GM18505 (cell line): ENCODE results near the gene PRR36.

Source experiments
- ATAC-seq: cut with Tn5 transposase; IDR thresholded peaks from one replicate; pipeline ENCODE4 v1.9.1; 2021; ENCODE audit not compliant: unreplicated experiment
- POLR2A ChIP-seq: IDR thresholded peaks from 4 replicates; pipeline ENCODE4 v1.6.1; 2011; ENCODE audit warnings: borderline replicate concordance; ENCODE audit not compliant: insufficient read depth, insufficient read length; ENCODE audit errors: extremely low read depth

PRR36 gene

GRCh38 chr19:7845390-7846154 is 28.6 kb downstream of the PRR36 start:
- no peak for TF ChIP-seq POLR2A
- ATAC-seq = no peak

- TF ChIP-seq POLR2A = no peak
These were observed 29.2 kb downstream of the PRR36 start for GRCh38 chr19:7844951-7845350.

GRCh38 chr19:7844405-7844804 is 29.8 kb downstream of the PRR36 start:
- no peak for TF ChIP-seq POLR2A
- no peak for ATAC-seq

More at GRCh38 chr19:7844951-7845350, 29.2 kb downstream of the PRR36 start:
- ATAC-seq = no peak

GRCh38 chr19:7843521-7843920 is 30.7 kb downstream of the PRR36 start:
- no peak for TF ChIP-seq POLR2A
- ATAC-seq = no peak

GRCh38 chr19:7842661-7843294 is 31.4 kb downstream of the PRR36 start:
- ATAC-seq = no peak
- no peak for TF ChIP-seq POLR2A

GRCh38 chr19:7841751-7842660 is 32.2 kb downstream of the PRR36 start:
- TF ChIP-seq POLR2A = no peak
- ATAC-seq = no peak

- no peak for TF ChIP-seq POLR2A
- ATAC-seq = no peak
These were observed 33.6 kb downstream of the PRR36 start for GRCh38 chr19:7840629-7841028.

GRCh38 chr19:7839476-7839875 is 34.7 kb downstream of the PRR36 start:
- no peak for ATAC-seq
- TF ChIP-seq POLR2A = no peak

- no peak for ATAC-seq
- TF ChIP-seq POLR2A = no peak
These were observed 40.7 kb downstream of the PRR36 start for GRCh38 chr19:7833225-7834099.

- ATAC-seq = no peak
- TF ChIP-seq POLR2A = no peak
These were observed 41.4 kb downstream of the PRR36 start for GRCh38 chr19:7832781-7833180.

GRCh38 chr19:7832009-7832408 is 42.2 kb downstream of the PRR36 start:
- TF ChIP-seq POLR2A = no peak
- no peak for ATAC-seq

GRCh38 chr19:7831452-7831851 is 42.7 kb downstream of the PRR36 start:
- no peak for ATAC-seq

GRCh38 chr19:7830823-7831222 is 43.4 kb downstream of the PRR36 start:
- TF ChIP-seq POLR2A = no peak
- no peak for ATAC-seq

More at GRCh38 chr19:7831452-7831851, 42.7 kb downstream of the PRR36 start:
- TF ChIP-seq POLR2A = no peak

- no peak for TF ChIP-seq POLR2A
- ATAC-seq = no peak
These were observed 43.9 kb downstream of the PRR36 start for GRCh38 chr19:7830272-7830771.
